ENCODE data around the gene ZDHHC12.
"Not testable (repeated sequence)": the region's sequence is repeated elsewhere in the genome, so short reads cannot be mapped to it uniquely, and the experiment has no call there.

ZDHHC12 gene

GRCh38 chr9:128702445-128702948 is 21.4 kb downstream of the ZDHHC12 start, which contains the start of gene PKN3:
TSS of gene PKN3 (plus strand) at chr9:128702503. CDS start at chr9:128702916, 413 bp downstream.
- H3K9me2 ChIP-seq (replicated peaks; ENCODE audit: insufficient read depth, low read length), result no peaks in the 10 kb centered on the region
- no peak for TF ChIP-seq EZH2phosphoT487 (conservative IDR thresholded peaks at IDR 0.05; ENCODE audit: low read length)
- peak; percentile 95 for TF ChIP-seq CTCF (IDR thresholded peaks at IDR 0.05; ENCODE audit: insufficient read depth, low read length, poor library complexity, severe bottlenecking)
- H3F3A ChIP-seq (ENCODE audit: insufficient read depth), result peaks cover 18% of the 10 kb centered on the region
- H3K27ac ChIP-seq (ENCODE audit: low read depth, low read length), result peak within 1 kb of the TSS; percentile 52
- H3K9me3 ChIP-seq (ENCODE audit: insufficient read depth, low read length), result no peaks in the 10 kb centered on the region
- H3K9ac ChIP-seq (ENCODE audit: low read length), result peak within 1 kb of the TSS; percentile 90
- H3K36me3 ChIP-seq (ENCODE audit: low read length), result no peaks in the 10 kb centered on the region
- H2AFZ ChIP-seq (ENCODE audit: low read depth, low read length, severe bottlenecking), result peak within 1 kb of the TSS; percentile 98
- no peaks in the 10 kb centered on the region for H4K20me1 ChIP-seq (ENCODE audit: low read depth, low read length)
- H3K27me3 ChIP-seq (ENCODE audit: low read length), result no peaks in the 10 kb centered on the region
- H3K79me2 ChIP-seq (ENCODE audit: insufficient read depth, low read length), result peaks cover 9% of the 10 kb centered on the region; the same call in 1 of the 2 replicates
- peak within 1 kb of the TSS; percentile 72 for H3K4me2 ChIP-seq (ENCODE audit: low read depth, low read length, poor library complexity, severe bottlenecking)
- H3K4me3 ChIP-seq (ENCODE audit: insufficient read depth, low read length, poor library complexity, severe bottlenecking), result peak within 1 kb of the TSS; percentile 87

DNA sequence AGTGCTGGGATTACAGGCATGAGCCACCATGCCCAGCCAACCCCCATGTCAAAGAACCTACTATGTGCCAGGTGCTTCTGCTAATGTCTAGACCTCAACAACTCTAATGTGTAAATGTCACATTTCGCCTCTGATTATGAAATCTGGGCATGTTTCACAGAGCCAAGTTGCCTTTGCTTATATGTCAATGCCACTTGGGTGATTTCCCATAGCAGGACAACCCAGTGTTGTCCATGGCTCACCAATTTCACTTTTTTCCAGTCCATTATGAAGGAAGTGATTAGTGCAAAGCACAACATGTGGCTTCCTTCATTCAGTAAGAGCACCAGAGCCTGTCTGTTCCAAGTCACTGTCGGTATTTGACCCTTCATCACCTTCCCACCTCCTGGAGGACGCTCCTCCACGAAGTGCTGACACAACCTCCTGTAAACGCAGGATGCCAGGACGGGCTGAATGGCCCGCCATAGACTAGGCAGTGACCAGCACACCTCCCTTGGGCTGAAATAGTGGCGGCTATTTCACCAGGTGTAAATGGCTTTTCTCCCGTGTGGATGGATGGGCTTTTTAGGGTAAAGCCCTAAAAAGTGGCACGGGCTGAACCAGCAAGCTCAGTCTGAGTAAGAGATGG is 22.6 kb downstream of the ZDHHC12 start:
- Histone ChIP-seq H3K9me3 (ENCODE audit: insufficient read depth, low read length) (no peaks in the 10 kb centered on the region), H2AFZ (ENCODE audit: low read depth, low read length, severe bottlenecking) (no peak overlapping the region), H3K4me2 (ENCODE audit: low read depth, low read length, poor library complexity, severe bottlenecking) (no peak overlapping the region), H3K79me2 (ENCODE audit: insufficient read depth, low read length) (peaks cover 9% of the 10 kb centered on the region; the same call in 1 of the 2 replicates), H3F3A (ENCODE audit: insufficient read depth) (peaks cover 29% of the 10 kb centered on the region), H4K20me1 (ENCODE audit: low read depth, low read length) (no peaks in the 10 kb centered on the region; the same call in 1 of the 2 replicates), H3K36me3 (ENCODE audit: low read length) (peaks cover 4% of the 10 kb centered on the region), H3K9me2 (replicated peaks; ENCODE audit: insufficient read depth, low read length) (no peaks in the 10 kb centered on the region), H3K27ac (ENCODE audit: low read depth, low read length) (no peak overlapping the region), H3K9ac (ENCODE audit: low read length) (no peak overlapping the region), H3K4me3 (ENCODE audit: insufficient read depth, low read length, poor library complexity, severe bottlenecking) (no peak overlapping the region), H3K27me3 (ENCODE audit: low read length) (no peaks in the 10 kb centered on the region)
- TF ChIP-seq CTCF (IDR thresholded peaks at IDR 0.05; ENCODE audit: insufficient read depth, low read length, poor library complexity, severe bottlenecking) (no peak), EZH2phosphoT487 (conservative IDR thresholded peaks at IDR 0.05; ENCODE audit: low read length) (no peak)

DNA sequence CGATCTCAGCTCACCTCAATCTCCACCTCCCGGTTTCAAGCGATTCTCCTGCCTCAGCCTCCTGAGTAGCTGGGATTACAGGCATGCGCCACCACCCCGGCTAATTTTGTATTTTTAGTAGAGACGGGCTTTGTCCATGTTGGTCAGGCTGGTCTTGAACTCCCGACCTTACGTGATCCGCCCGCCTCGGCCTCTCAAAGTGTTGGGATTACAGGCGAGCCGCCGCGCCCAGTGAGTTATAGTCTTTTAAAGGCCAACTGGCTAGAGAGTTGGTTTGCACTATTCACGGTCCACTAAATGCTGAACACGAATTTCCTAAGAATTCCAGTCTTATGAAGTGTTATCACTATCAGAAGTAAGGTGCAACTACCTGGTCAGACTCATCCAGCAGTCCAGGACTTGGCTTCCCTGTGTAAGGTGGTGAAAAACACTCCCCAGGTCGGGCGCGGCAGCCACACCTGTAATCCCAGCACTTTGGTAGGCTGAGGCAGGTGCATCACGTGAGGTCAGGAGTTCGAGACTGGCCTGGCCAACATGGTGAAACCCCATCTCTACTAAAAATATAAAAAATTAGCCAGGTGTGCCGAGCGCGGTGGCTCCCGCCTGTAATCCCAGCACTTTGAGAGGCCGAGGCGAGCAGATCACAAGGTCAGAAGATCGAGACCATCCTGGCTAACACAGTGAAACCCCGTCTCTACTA is 24.7 kb downstream of the ZDHHC12 start:
- not testable (repeated sequence) for H3K27me3 ChIP-seq (ENCODE audit: low read length); H3K9ac ChIP-seq (ENCODE audit: low read length); H3K9me2 ChIP-seq (replicated peaks; ENCODE audit: insufficient read depth, low read length); H3K4me2 ChIP-seq (ENCODE audit: low read depth, low read length, poor library complexity, severe bottlenecking); H3K27ac ChIP-seq (ENCODE audit: low read depth, low read length); H3K9me3 ChIP-seq (ENCODE audit: insufficient read depth, low read length); H3K4me3 ChIP-seq (ENCODE audit: insufficient read depth, low read length, poor library complexity, severe bottlenecking); H2AFZ ChIP-seq (ENCODE audit: low read depth, low read length, severe bottlenecking); H4K20me1 ChIP-seq (ENCODE audit: low read depth, low read length); H3K79me2 ChIP-seq (ENCODE audit: insufficient read depth, low read length)
- Histone ChIP-seq H3K36me3 (ENCODE audit: low read length) (peaks cover 17% of the 10 kb centered on the region), H3F3A (ENCODE audit: insufficient read depth) (peaks cover 45% of the 10 kb centered on the region)

Measured in SU-DHL-6 (cell line).